HG03139 (cell line): Measurements from ENCODE around the gene LRCH1.

Source experiments
- ATAC-seq: cut with Tn5 transposase; IDR thresholded peaks from one replicate; pipeline ENCODE4 v1.9.1; 2021; ENCODE audit not compliant: unreplicated experiment

The LRCH1 gene

DNA sequence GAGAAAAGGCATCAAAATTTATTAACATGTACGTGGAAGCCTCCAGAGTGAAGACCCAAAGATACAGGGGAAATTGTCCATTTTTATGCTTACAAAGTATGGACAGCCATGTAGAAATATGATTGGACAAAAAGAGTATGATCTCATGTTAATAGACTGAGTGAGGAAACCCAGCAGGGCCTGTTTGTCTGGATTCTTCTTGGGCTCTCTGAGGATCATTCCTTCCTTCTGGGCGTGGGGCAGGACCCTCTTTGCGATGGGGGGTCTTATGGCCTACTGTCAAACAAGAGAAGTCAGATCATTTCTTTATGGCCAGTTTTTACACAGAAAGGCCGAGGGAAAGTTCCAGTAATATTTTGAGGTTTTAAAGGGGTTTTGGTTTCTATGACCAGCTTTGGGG, 133.2 kb downstream of the LRCH1 start:
- no peak for ATAC-seq

GRCh38 chr13:46687810-46688209, 134.8 kb downstream of the LRCH1 start:
- ATAC-seq, result no peak

GRCh38 chr13:46688306-46688705, 135.3 kb downstream of the LRCH1 start:
- ATAC-seq, result no peak

- ATAC-seq, result no peak
Observed at GRCh38 chr13:46698014-46698413, 145.0 kb downstream of the LRCH1 start.

- ATAC-seq, result no peak
Observed at GRCh38 chr13:46698910-46699460, 146.0 kb downstream of the LRCH1 start.

DNA sequence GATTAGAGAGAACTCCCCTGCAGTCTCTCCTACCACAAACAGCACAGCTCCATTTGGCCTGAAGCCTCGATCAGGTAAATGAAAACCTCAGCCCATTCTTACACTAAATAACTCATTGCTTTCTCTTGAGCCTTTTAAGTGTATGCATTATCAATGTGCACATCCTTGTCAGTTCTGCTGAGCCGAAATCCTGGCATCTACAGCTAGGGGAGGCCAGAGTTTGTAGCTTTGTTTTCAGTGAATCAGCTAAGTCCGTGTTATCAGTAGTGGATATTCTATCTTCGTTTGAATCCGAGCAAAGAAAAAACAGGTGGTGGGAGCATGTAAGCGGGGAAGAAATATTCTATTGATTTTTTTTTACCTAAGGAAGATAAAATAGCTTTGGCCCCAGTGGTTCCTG, 159.6 kb downstream of the LRCH1 start:
- ATAC-seq, result no peak

DNA sequence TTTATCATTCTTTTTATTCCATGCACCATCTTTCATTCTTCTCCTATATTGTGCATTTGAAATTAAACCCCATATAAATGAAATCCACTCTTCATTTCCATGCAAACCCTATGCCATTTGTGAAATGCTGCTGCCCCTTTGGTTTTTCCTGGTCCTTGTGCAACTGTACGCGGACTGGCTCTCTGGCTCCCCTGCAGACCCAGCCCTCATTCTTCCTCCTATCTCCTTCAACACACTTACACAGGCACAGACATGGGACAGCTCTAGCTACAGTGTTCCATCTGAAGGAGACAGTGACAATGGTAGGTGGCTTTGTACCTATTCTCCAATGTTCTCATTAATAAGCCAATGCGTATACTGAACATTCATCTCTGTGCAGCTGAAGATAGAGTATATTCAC, 162.4 kb downstream of the LRCH1 start:
- no peak for ATAC-seq

GRCh38 chr13:46716821-46717220, 163.9 kb downstream of the LRCH1 start:
- no peak for ATAC-seq

- ATAC-seq, result no peak
Observed at GRCh38 chr13:46717275-46717674, 164.3 kb downstream of the LRCH1 start.

DNA sequence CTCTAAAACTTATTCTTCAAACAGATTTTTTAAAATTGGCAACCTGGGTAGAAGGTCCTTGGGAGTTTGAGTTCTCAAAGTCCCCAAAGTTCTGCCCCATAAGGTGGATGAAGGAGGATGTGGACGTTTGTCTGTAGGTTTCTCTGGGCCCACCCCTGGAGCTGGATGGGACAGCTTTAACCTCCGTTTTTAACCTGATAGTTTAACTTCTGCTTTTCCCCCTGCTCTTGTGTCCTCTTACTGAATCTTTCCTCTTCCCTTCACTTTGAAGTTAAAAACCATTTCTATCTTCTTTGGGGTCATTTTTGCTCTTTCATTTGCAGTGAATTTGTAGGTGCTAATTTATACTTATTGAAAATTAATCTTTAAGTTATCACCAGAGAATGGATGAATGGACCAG, 164.9 kb downstream of the LRCH1 start:
- ATAC-seq, result no peak

- ATAC-seq, result no peak
Observed at GRCh38 chr13:46720189-46720588, 167.2 kb downstream of the LRCH1 start.

DNA sequence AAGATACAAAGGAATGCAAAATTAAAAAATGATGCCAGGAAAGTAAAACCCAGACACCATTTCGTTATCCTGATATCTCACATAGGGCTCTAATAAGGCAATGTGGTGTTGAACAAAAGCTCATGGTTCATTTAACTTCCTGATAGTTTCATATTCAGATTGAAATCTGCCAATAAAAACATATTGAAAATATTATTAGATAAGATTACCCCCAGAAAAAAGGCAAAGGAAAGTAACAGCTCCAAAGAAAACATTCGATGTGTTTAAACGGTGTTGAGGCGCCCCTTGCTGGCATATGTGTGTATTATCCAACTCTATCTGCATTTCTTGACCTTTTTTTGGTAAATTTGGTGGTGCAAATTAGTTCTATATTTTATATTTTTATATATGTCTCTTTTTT, 168.1 kb downstream of the LRCH1 start:
- ATAC-seq, result no peak

DNA sequence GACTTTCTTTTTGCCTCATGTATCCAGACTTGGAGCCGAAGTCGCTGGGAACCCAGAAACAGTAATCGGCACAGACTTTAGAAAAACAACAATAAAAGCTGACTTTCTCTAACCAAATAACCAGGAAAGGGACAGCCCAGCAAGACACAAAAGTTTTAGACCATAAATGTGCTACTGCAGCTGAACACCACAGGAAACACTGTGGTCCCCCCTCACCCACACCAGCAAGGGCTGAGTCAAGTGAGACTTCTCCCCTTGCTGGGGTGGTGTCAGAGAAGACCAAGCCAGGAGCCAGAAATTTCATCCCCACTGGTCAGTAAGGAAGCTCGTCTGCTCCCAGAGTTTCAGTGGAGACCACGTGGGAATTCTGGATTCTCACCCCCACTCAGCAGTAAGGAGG, 173.4 kb downstream of the LRCH1 start:
- ATAC-seq, result no peak

DNA sequence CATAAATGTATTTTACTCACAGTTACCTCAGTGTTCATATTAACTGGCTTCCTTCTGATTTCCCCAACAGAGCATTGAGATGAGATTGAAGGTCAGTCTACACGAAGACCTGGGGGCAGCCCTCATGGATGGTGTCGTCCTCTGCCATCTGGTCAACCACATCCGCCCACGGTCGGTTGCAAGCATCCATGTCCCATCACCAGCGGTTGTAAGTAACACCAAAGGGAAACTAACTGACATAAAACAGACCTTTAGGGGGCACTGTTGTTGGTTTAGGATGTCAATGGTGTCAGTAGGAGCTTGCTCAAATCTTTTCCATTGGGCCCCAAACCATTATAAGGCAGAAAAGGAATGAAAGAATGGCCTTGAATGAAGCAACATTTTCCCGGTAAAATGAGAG, 175.8 kb downstream of the LRCH1 start:
- ATAC-seq, result no peak

DNA sequence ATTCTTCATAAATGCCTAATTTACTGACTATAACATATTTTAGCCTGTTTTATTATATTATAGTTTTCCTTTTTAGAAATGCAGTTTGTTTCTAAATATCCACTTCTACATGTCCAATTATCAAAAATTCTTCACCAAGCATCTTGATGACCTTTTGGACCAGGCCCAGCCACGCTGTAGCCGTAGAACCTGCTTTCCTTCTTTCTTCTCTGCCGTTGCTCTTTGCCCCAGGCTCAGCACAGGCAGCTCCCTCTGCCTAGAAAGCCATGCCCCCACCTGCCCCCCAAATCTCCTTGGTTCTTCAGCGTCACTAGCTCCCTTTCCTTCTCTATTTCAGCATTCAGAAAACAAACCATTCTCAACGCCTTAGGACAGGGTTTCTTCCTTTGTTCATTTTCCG, 178.6 kb downstream of the LRCH1 start:
- ATAC-seq, result no peak

DNA sequence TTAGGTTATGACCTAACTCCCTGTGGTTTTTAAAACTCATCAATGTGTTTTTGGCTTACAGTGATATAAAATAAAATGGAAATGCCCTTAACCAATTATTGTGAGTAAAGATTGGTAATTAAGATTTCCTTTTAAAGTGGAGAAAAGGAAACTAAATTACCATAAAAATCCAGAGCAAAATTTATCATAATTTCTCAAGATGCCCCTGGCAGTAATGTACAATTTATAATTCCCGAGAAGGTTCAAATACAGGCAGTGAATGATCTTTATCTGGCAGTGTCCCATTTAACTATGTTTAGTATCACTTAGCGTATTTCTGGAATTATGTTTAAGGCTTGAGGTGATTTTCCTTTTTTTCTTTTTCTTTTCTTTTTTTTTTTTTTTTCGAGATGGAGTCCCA, 182.5 kb downstream of the LRCH1 start:
- ATAC-seq, result no peak

DNA sequence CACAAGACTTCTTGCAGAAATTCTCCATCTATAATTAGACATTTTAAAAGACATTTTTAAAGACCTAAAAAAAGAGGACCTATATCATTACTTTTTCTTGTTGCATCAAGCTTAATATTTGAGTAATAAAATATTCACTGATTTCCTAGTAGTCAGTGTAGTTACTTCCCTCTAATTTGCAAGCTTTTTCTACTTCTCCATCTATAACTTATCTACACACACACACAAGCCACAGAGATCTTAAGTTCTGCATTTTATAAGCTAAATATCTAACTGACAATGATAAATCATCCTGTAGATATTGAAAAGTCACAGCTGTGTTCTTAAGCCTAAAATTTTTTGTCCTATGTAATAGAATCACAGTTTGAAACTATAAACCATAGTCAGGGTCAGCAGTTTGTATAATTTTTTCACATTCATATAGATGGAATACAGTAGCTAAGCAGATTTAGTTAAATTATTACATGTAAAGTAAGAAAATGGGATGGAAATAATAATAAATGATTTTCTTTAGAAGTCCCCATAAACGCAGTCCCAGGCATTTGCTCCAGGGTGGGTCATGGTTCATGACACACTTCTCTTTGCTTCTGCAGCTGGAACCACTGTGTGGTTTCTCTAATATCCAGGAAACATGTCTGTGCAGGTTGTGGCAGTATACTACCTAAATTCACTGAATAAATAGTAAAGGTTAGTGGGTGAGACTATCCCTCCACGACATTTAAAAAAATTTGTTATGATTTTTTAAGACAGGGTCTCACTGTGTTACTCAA, 183.8 kb downstream of the LRCH1 start:
- no peak for ATAC-seq

- no peak for ATAC-seq
Observed at GRCh38 chr13:46738055-46738454, 185.1 kb downstream of the LRCH1 start.

DNA sequence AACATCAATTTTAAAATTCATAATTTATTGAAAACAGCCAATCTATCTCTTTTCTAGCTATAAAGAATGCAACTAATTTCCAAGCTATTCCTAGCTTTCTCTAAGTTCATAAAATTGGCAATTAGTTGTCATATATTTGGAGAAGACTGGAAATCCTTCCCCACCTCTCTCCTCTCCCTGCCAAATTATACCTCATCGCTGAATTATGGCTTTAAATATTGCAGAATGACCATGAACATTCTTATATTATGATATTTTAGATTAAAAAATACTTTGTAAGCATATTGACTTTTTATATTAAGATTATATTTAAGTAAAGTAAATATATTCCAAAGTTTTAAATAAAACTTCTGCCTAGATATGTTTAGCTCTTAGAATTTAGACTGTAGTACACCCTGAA, 185.8 kb downstream of the LRCH1 start:
- ATAC-seq, result no peak

GRCh38 chr13:46739447-46740098, 186.6 kb downstream of the LRCH1 start:
- no peak for ATAC-seq

DNA sequence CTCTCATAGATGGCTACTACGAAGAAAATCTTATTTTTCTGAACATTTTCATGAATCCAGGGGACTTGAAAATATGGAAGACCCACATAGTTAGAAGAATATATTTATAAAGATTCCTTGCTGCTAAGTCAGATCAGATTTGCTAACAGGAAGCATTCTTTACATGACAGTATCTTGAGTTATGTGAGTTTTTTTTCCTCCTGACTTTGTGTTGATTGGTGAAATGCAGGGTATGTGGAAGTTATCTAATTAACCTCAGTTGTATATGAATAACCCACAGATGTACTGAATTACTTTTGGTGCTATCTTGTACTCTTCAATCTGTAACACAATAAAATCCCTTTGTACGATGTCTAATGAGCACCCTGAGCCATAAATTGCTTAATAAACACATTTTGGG, 190.2 kb downstream of the LRCH1 start:
- no peak for ATAC-seq

GRCh38 chr13:46745062-46745461, 192.1 kb downstream of the LRCH1 start:
- no peak for ATAC-seq

DNA sequence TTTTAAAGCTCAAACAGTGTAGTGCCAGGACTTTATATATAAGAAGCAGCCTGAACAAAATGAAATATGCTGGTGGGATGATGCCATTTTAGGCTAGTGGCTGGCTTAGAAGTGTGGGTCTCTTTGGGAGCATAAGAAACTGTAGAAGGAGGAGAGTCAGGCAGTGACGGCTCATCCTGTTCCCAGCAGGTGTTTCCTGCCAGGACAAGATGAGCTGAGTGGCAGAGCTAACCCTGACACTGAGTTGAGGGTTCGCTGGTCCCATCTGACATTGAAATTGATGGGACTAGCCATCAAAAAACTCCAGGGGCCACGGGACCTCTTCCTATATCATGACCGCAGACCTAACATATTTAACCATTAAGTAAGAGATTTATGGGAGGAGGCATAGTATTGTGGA, 192.7 kb downstream of the LRCH1 start:
- ATAC-seq, result no peak
